Endothelial cell of umbilical vein (primary cell): ENCODE data around the gene DOCK4. TPM values are rescaled to one million over a fixed set of nuclear protein-coding genes. Genes with fewer than 3 reads are reported as not detected.

Experiments used
- BruUV-seq: library from RNA; stranded (reverse); fragments of 400-500 nt; replicated peaks from 2 replicates; lab custom pipeline; 2021; lab: Mats Ljungman, UMichigan
- CTCF ChIA-PET: fragments of 300-600, 350-600 bp; sonication (Branson Sonifier 250); formaldehyde crosslinking; loops from one replicate; lab custom pipeline; 2021; ENCODE audit warnings: antibody characterized with exemption, inconsistent platforms; lab: Charles Lee
- POLR2A ChIA-PET: fragments of 300-600, 350-600 bp; sonication (Branson Sonifier 250); formaldehyde crosslinking; loops from one replicate; lab custom pipeline; 2021; ENCODE audit warnings: antibody characterized with exemption, inconsistent platforms; lab: Charles Lee
- DNase-seq: peaks from one replicate; pipeline ENCODE4 v3.0.0-alpha.2; 2011; ENCODE audit warnings: low read depth, low spot score
- FAIRE-seq: peaks from 2 replicates; lab custom pipeline; 2011; peaks lifted over from hg19 to GRCh38; lab: Jason Lieb, UNC
- H2AFZ ChIP-seq: 2 replicates; pipeline ENCODE4 v1.6.0; 2012; ENCODE audit warnings: low read depth, low read length, control low read depth, inconsistent platforms
- H3K27ac ChIP-seq: 2 replicates; pipeline ENCODE4 v1.5.1; 2011; ENCODE audit warnings: low read depth, mild to moderate bottlenecking, control low read depth, low read length, moderate library complexity; ENCODE audit not compliant: insufficient read depth
- H3K27me3 ChIP-seq, 2 experiments: 2 replicates each; pipeline versions ENCODE4 v1.6.0 to v1.6.1; 2011; ENCODE audit warnings: low read length in 2 of 2, mixed read lengths in 1 of 2; ENCODE audit not compliant: control insufficient read depth in 2 of 2, insufficient read depth in 2 of 2
- H3K36me3 ChIP-seq, 2 experiments: 2 replicates in 1 of 2; 3 replicates in 1 of 2; pipeline ENCODE4 v1.5.1; 2011; ENCODE audit warnings: low read length in 2 of 2, mild to moderate bottlenecking in 1 of 2, moderate library complexity in 1 of 2; ENCODE audit not compliant: control insufficient read depth in 2 of 2, insufficient read depth in 2 of 2; ENCODE audit errors: extremely low read depth in 1 of 2
- H3K4me1 ChIP-seq: 3 replicates; pipeline ENCODE4 v1.5.1; 2011; ENCODE audit warnings: mild to moderate bottlenecking, low read length; ENCODE audit not compliant: control insufficient read depth, insufficient read depth; ENCODE audit errors: extremely low read depth
- H3K4me2 ChIP-seq: 2 replicates; pipeline ENCODE4 v1.6.1; 2011; ENCODE audit warnings: low read length, control low read depth, mixed read lengths; ENCODE audit not compliant: insufficient read depth
- H3K4me3 ChIP-seq, 3 experiments: fragments of 200-600 bp in 1 of 3; sonication (generic), shearing (Covaris generic) in 1 of 3; replicated peaks in 1 of 3; 2 replicates each; pipeline ENCODE4 v1.5.1; 2011 to 2016; ENCODE audit warnings: control low read depth in 3 of 3, low read length in 3 of 3, mild to moderate bottlenecking in 2 of 3, inconsistent platforms in 1 of 3, low read depth in 1 of 3, moderate library complexity in 1 of 3; ENCODE audit not compliant: insufficient read depth in 1 of 3
- H3K79me2 ChIP-seq: 2 replicates; pipeline ENCODE4 v1.6.0; 2012; ENCODE audit warnings: low read length, inconsistent platforms; ENCODE audit not compliant: control insufficient read depth, insufficient read depth
- H3K9ac ChIP-seq: replicated peaks from 2 replicates; pipeline ENCODE3; 2011; ENCODE audit warnings: low read length, control low read depth; ENCODE audit not compliant: insufficient read depth; ENCODE audit errors: extremely low read depth
- H3K9me1 ChIP-seq: replicated peaks from 3 replicates; pipeline ENCODE4 v1.6.0; 2011; ENCODE audit warnings: mild to moderate bottlenecking, low read length; ENCODE audit not compliant: control insufficient read depth, insufficient read depth; ENCODE audit errors: extremely low read depth
- H3K9me3 ChIP-seq: replicated peaks from 2 replicates; pipeline ENCODE4 v1.5.1; 2012; ENCODE audit warnings: low read length, inconsistent platforms; ENCODE audit not compliant: control insufficient read depth, insufficient read depth
- H4K20me1 ChIP-seq: replicated peaks from 2 replicates; pipeline ENCODE3; 2011; ENCODE audit warnings: mild to moderate bottlenecking, low read length; ENCODE audit not compliant: control insufficient read depth, insufficient read depth; ENCODE audit errors: extremely low read depth
- CTCF ChIP-seq, 2 donors: IDR thresholded peaks; 1 replicate in 1 of 2; 2 replicates in 1 of 2; pipeline ENCODE4 v1.5.1; 2011; ENCODE audit warnings: low read length in 2 of 2, mild to moderate bottlenecking in 2 of 2, moderate library complexity in 2 of 2, control low read depth in 1 of 2, inconsistent platforms in 1 of 2, low read depth in 1 of 2; ENCODE audit not compliant: insufficient read depth in 1 of 2; ENCODE audit errors: extremely low read depth in 1 of 2
- EZH2 ChIP-seq: IDR thresholded peaks from 2 replicates; pipeline ENCODE4 v1.6.1; 2012; ENCODE audit warnings: borderline replicate concordance, low read depth, mild to moderate bottlenecking, moderate library complexity, low read length, inconsistent platforms; ENCODE audit not compliant: severe bottlenecking
- FOS ChIP-seq: IDR thresholded peaks from 2 replicates; pipeline ENCODE4 v1.6.1; 2011; ENCODE audit warnings: mild to moderate bottlenecking, low read length, moderate library complexity, borderline replicate concordance; ENCODE audit not compliant: insufficient read depth
- GATA2 ChIP-seq: IDR thresholded peaks from 2 replicates; pipeline ENCODE4 v1.7.0; 2011; ENCODE audit warnings: low read depth, mild to moderate bottlenecking, moderate library complexity, mixed read lengths, low read length; ENCODE audit not compliant: insufficient read length, insufficient read depth
- JUN ChIP-seq: IDR thresholded peaks from 2 replicates; pipeline ENCODE4 v1.6.1; 2011; ENCODE audit warnings: borderline replicate concordance, low read depth; ENCODE audit not compliant: insufficient read length, insufficient read depth
- MAX ChIP-seq: IDR thresholded peaks from 2 replicates; pipeline ENCODE4 v1.6.1; 2011; ENCODE audit not compliant: insufficient read depth, insufficient read length
- MYC ChIP-seq: IDR thresholded peaks from one replicate; pipeline ENCODE4 v1.6.1; 2011; ENCODE audit warnings: mild to moderate bottlenecking, low read depth, low read length
- POLR2A ChIP-seq: IDR thresholded peaks from 2 replicates; pipeline ENCODE4 v1.6.1; 2012; ENCODE audit warnings: low read depth, mild to moderate bottlenecking, control low read depth, low read length
- POLR2AphosphoS5 ChIP-seq: IDR thresholded peaks from 2 replicates; pipeline ENCODE4 v1.6.1; 2012; ENCODE audit warnings: low read depth, mild to moderate bottlenecking, control low read depth, low read length, moderate library complexity; ENCODE audit not compliant: insufficient read depth
- dilution Hi-C: fragments of 300-500 bp; cut with MboI; formaldehyde crosslinking; loops from one replicate; pipeline ENCODE4 v1.15.0; 2019; ENCODE audit warnings: low sequenced_read_pairs; ENCODE audit not compliant: extremely low pct_ligation_motif_present
- intact Hi-C: fragments of 100-400 bp; cut with micrococcal nuclease; formaldehyde crosslinking; loops from one replicate; pipeline ENCODE4 v1.10.0; 2022
- polyA plus RNA-seq, 4 experiments: library from polyadenylated mRNA; depleted of rRNA in 3 of 4; stranded (reverse) in 3 of 4; unstranded in 1 of 4; fragments of >200 nt; gene quantifications; 2 replicates each; pipeline versions ENCODE4 v1.2.1 to v1.2.3, GENCODE V29; 2011 to 2012; ENCODE audit warnings: missing spikeins in 1 of 4
- total RNA-seq: library from RNA; stranded (reverse); gene quantifications from 2 replicates; pipeline ENCODE4 v1.2.3, GENCODE V29; 2021

The DOCK4 gene
- total and polyA plus RNA-seq, 2 donors (not counting 3 experiments of a cell fraction or from before 2014, with no cell fraction given), result 47.4 to 164 TPM

- H3K27me3 ChIP-seq, result no peaks in the 10 kb centered on the region
- no peak overlapping the region for H3K9ac ChIP-seq
- no peak overlapping the region for H2AFZ ChIP-seq
- ChIA-PET POLR2A (interaction anchor here (0.6 kb wide), 1 partner anchor 129 kb away, joined by 3 read pairs; no protein-coding TSS in a partner anchor), CTCF (interaction anchor here (1.7 kb wide), 1 partner anchor 10 kb away, joined by 4 read pairs; no protein-coding TSS in a partner anchor)
- peaks cover 17 to 21% of the 10 kb centered on the region in 2 experiments for H3K36me3 ChIP-seq
- FAIRE-seq (no peak), DNase-seq (no peak)
- no TSS peak for BruUV-seq
- H3K9me3 ChIP-seq, result no peaks in the 10 kb centered on the region
- H4K20me1 ChIP-seq, result no peaks in the 10 kb centered on the region
- H3K9me1 ChIP-seq, result no peaks in the 10 kb centered on the region
- H3K79me2 ChIP-seq, result peaks cover 18% of the 10 kb centered on the region
- H3K4me3 ChIP-seq, result no peak overlapping the region
- peaks cover 30% of the 10 kb centered on the region for H3K4me1 ChIP-seq
- H3K4me2 ChIP-seq, result no peak overlapping the region
- H3K27ac ChIP-seq, result no peak overlapping the region
- TF ChIP-seq MAX, result no peak
- no peak for TF ChIP-seq EZH2
- no peak for TF ChIP-seq POLR2A
- TF ChIP-seq GATA2, result no peak
- TF ChIP-seq CTCF (IDR thresholded peaks at IDR 0.05; ENCODE audit: extremely low read depth in 1 of 2, insufficient read depth in 1 of 2, low read depth in 1 of 2, low read length in 2 of 2), result no peak
- no peak for TF ChIP-seq MYC
- TF ChIP-seq POLR2AphosphoS5, result no peak
- no peak for TF ChIP-seq FOS
- no peak for TF ChIP-seq JUN
- dilution Hi-C loops, result no loop called here
- intact Hi-C loops, result no loop called here
Measured at GRCh38 chr7:111990643-111991042, 215.6 kb downstream of the DOCK4 start.
